PFSK-1 (cell line): ENCODE results near the gene KLHL40.

Source experiments
- FOXP2 ChIP-seq: optimal IDR thresholded peaks from 2 replicates; pipeline ENCODE3; 2011; ENCODE audit warnings: borderline replicate concordance, control low read depth, inconsistent platforms; ENCODE audit not compliant: insufficient read depth; ENCODE audit errors: extremely low read length, extremely low read depth
- POLR2AphosphoS5 ChIP-seq: IDR thresholded peaks from 2 replicates; pipeline ENCODE4 v1.6.1; 2012; ENCODE audit warnings: low read depth, mild to moderate bottlenecking, control low read depth, low read length, moderate library complexity
- SIN3A ChIP-seq: IDR thresholded peaks from 2 replicates; pipeline ENCODE4 v1.6.1; 2012; ENCODE audit warnings: mild to moderate bottlenecking, low read length, moderate library complexity, borderline replicate concordance; ENCODE audit not compliant: insufficient read depth
- TF ChIP-seq, protein P1 (sequence below), 2 experiments: IDR thresholded peaks; 2 replicates each; pipeline versions ENCODE4 v1.6.1 to v1.8.0; 2011 to 2012; ENCODE audit warnings: low read depth in 2 of 2, low read length in 2 of 2, control low read depth in 1 of 2, inconsistent platforms in 1 of 2, mild to moderate bottlenecking in 1 of 2, moderate library complexity in 1 of 2; ENCODE audit not compliant: insufficient read depth in 1 of 2

DNA sequence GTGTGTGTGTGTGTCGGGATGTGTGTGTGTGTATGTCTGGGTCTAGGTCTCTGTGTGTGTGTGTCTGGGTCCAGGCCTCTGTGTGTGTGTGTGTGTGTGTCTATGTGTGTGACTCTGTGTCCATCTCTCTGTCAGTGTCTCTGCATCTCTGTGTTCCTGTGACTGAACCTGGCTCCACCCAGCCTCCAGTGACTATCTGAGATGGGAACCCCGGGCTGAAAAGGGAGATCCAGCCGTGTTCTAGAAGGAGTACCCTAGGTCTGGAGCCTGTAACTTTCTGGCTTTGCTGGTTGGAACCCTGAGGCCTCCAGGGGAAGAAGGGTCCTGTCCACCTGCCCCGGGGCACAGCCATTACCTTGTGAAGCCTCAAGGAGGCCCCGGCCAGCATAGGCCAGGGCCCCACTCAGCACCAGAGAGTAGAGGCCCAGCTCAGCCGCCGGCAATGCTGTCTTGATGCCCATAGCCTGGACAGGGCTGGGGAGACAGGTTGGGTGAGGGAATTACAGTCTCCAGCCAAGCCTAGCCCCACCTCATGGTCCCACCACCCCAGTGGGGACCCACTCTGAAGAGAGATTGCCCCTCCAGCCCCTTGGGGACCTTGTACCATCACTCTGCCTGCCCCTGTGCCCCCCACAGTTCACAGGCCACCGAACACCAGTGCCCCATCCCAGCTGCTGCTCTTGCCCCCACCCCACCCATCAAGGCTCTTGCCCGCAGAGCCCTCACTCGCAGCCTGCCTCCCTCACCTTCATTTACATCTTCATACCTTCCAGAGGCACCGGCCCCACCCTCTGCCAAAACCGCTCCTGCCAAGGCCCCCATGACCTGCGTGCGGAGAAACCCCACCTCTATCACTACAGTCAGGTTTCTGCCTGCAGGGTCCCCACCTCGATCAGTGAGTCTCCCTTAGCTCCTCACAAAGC lies 15.3 kb downstream of the KLHL40 start:
- TF ChIP-seq POLR2AphosphoS5 (no peak), SIN3A (no peak), FOXP2 (no peak)
- TF ChIP-seq, protein P1, sequence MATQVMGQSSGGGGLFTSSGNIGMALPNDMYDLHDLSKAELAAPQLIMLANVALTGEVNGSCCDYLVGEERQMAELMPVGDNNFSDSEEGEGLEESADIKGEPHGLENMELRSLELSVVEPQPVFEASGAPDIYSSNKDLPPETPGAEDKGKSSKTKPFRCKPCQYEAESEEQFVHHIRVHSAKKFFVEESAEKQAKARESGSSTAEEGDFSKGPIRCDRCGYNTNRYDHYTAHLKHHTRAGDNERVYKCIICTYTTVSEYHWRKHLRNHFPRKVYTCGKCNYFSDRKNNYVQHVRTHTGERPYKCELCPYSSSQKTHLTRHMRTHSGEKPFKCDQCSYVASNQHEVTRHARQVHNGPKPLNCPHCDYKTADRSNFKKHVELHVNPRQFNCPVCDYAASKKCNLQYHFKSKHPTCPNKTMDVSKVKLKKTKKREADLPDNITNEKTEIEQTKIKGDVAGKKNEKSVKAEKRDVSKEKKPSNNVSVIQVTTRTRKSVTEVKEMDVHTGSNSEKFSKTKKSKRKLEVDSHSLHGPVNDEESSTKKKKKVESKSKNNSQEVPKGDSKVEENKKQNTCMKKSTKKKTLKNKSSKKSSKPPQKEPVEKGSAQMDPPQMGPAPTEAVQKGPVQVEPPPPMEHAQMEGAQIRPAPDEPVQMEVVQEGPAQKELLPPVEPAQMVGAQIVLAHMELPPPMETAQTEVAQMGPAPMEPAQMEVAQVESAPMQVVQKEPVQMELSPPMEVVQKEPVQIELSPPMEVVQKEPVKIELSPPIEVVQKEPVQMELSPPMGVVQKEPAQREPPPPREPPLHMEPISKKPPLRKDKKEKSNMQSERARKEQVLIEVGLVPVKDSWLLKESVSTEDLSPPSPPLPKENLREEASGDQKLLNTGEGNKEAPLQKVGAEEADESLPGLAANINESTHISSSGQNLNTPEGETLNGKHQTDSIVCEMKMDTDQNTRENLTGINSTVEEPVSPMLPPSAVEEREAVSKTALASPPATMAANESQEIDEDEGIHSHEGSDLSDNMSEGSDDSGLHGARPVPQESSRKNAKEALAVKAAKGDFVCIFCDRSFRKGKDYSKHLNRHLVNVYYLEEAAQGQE (IDR thresholded peaks at IDR 0.05; ENCODE audit: insufficient read depth in 1 of 2, low read depth in 2 of 2, low read length in 2 of 2): no peak
